NK-92 treated with Interleukin-12 subunit alpha and Interleukin-12 subunit beta, amount 100 ng/mL, for 24 hours (cell line): ENCODE data around the gene RNPS1.
"Not testable (repeated sequence)": the region's sequence is repeated elsewhere in the genome, so short reads cannot be mapped to it uniquely, and the experiment has no call there.

Experiments used
- DNase-seq: peaks from one replicate; lab custom pipeline; 2025; lab: John Stamatoyannopoulos, UW

RNPS1 gene

GRCh38 chr16:2282866-2283555, 15.1 kb upstream of the RNPS1 start:
- no peak for DNase-seq

- DNase-seq = no peak
Observed at GRCh38 chr16:2282262-2282661, 14.3 kb upstream of the RNPS1 start.

- DNase-seq = no peak
Observed at GRCh38 chr16:2280981-2281542, 13.1 kb upstream of the RNPS1 start.

- DNase-seq = no peak
Observed at GRCh38 chr16:2280461-2280860, 12.5 kb upstream of the RNPS1 start.

GRCh38 chr16:2278956-2279800, 11.3 kb upstream of the RNPS1 start:
- no peak for DNase-seq

GRCh38 chr16:2278272-2278608, 10.3 kb upstream of the RNPS1 start:
- no peak for DNase-seq

GRCh38 chr16:2277466-2278271, 9.7 kb upstream of the RNPS1 start:
- no peak for DNase-seq

- DNase-seq = no peak
Observed at GRCh38 chr16:2276368-2277195, 8.7 kb upstream of the RNPS1 start.

- DNase-seq = no peak
Observed at GRCh38 chr16:2275476-2276367, 7.8 kb upstream of the RNPS1 start.

GRCh38 chr16:2273931-2274330, 6.0 kb upstream of the RNPS1 start:
- no peak for DNase-seq

- DNase-seq = no peak
Observed at GRCh38 chr16:2273484-2273883, 5.6 kb upstream of the RNPS1 start.

- no peak for DNase-seq
Observed at GRCh38 chr16:2271848-2272461, 4.0 kb upstream of the RNPS1 start.

GRCh38 chr16:2270588-2271470, 2.9 kb upstream of the RNPS1 start:
- no peak for DNase-seq

GRCh38 chr16:2270070-2270462, 2.1 kb upstream of the RNPS1 start:
- DNase-seq = no peak

- DNase-seq = peak; percentile 86
Observed at GRCh38 chr16:2267505-2267912, 417 bp downstream of the RNPS1 start.

GRCh38 chr16:2266887-2267286, 1.0 kb downstream of the RNPS1 start:
- not testable (repeated sequence) for DNase-seq

GRCh38 chr16:2263026-2263425, 4.9 kb downstream of the RNPS1 start:
- not testable (repeated sequence) for DNase-seq

GRCh38 chr16:2260250-2260649, 7.7 kb downstream of the RNPS1 start:
- DNase-seq = no peak

GRCh38 chr16:2258530-2258929, 9.4 kb downstream of the RNPS1 start:
- DNase-seq = not testable (repeated sequence)
